ENCODE data around the gene HAO2.
"Not testable (repeated sequence)": the region's sequence is repeated elsewhere in the genome, so short reads cannot be mapped to it uniquely, and the experiment has no call there.

HAO2 gene

DNA sequence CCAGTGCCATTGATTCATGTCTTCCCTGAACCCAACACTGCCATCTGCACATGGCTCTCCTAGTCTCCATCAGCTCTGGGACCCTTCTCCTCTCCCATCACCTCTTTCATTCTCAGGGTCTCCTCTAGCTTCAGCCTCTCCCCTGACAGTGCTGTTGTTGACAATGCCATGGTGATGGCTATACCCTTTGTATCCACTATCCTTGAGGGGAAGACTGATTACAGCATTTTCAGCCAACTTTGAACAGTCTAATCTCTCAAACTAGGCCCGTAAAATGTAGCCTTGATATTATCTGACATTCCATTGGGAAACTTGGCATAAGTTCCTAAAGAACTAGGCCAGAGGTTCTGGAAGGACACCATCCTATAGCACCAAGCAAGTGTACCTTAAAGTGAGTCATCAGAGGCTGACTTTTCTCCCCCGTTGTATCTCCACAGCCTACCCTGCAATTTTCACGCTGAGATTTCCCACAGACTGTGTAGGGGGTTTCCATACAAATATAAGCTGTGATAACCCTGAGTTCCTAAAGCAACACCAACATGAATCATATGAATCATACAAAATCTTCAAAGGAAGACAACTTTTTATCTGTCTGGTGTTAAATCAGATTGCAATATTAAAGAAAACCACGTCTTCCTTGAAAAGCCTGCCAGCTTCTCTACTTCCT lies 5.8 kb downstream of the HAO2 start:
- no peak for DNase-seq (ENCODE audit: low read depth, low spot score)
- no peak overlapping the region for H3K4me3 ChIP-seq (ENCODE audit: low read length)

DNA sequence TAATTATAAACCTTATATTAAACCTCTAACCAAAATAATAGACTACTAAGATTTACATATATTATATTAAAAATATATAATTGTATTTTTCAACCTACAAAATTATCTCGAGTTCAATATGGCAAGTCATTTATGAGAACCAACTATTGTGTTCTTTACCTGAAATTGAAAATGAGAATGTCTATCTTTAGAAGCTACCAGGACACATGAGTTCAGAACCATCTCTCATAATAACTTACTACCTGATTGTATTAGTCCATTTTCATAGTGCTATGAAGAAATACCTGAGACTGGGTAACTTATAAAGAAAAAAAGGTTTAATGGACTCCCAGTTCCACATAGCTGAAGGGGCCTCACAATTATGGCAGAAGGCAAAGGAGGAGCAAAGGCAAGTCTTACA lies 6.8 kb downstream of the HAO2 start:
- H3K4me3 ChIP-seq (ENCODE audit: low read length) = no peak overlapping the region
- DNase-seq (ENCODE audit: low read depth, low spot score) = no peak

DNA sequence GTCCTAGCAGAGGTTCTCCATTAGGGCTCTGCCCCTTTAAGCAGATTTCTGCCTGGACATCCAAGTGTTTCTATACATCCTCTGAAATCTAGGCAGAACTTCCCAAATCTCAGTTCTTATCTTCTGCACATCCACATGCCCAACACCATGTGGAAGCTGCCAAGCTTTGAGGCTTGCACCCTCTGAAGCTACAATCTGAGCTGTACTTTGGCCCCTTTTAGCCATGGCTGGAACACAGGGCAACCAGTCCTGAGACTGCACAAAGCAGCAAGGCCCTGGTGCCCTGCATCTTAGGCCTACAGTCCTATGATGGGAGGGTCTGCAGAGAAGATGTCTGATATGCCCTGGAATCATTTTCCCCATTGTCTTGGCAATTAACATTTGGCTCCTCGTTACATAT lies 8.0 kb downstream of the HAO2 start:
- H3K4me3 ChIP-seq (ENCODE audit: low read length) = no peak overlapping the region
- no peak for DNase-seq (ENCODE audit: low read depth, low spot score)

DNA sequence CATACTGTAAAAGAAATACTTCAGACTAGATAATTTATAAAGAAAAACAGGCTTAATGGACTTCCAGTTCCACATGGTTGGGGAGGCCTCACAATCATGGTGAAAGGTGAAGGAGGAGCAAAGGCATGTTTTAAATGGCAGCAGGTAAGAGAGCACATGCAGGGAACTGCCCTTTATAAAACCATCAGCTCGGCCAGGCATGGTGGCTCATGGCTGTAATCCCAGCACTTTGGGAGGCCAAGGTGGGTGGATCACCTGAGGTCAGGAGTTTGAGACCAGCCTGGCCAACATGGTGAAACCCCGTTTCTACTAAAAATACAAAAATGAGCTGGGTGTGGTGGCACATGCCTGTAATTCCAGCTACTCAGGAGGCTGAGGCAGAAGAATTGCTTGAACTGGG lies 9.0 kb downstream of the HAO2 start:
- H3K4me3 ChIP-seq (ENCODE audit: low read length); DNase-seq (ENCODE audit: low read depth, low spot score): not testable (repeated sequence)

DNA sequence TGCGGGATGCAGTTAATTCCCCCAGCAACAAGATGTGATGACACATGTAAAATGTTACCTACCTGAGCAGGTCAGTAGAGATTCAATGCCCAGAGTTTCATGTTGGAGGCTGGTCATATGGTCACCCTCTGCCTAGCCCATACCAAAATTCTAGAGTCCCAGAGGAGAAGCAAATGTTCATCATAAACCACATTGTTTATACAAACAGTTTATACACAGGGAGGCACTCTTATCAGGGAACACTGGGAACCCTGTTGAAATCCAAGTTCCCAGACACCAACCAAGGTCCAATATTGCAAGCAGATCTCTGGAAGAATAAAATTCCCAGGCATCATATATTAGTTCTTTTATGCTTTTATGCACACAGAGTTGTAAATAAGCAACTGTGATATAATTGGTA lies 10.5 kb downstream of the HAO2 start:
- no peak overlapping the region for H3K4me3 ChIP-seq (ENCODE audit: low read length)
- DNase-seq (ENCODE audit: low read depth, low spot score) = no peak

DNA sequence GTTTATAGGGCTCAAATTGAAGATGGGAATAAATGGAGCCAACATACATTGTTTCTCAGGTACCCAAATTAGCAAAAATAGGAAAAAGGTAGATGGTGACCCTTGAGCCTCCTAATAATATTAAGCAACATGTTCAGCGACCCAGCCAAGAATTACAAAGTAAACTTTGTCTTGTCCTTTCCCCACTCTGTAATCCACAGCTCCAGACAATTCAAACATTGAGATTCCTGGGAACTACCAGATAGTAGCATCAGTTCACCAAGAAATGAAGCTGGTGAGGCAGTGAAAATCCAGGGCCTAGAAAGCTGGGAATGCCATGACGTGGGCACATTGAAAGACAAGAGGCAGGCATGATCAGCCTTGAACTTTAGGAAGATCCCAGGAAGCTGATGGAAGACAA lies 11.7 kb downstream of the HAO2 start:
- H3K4me3 ChIP-seq (ENCODE audit: low read length) = no peak overlapping the region

DNA sequence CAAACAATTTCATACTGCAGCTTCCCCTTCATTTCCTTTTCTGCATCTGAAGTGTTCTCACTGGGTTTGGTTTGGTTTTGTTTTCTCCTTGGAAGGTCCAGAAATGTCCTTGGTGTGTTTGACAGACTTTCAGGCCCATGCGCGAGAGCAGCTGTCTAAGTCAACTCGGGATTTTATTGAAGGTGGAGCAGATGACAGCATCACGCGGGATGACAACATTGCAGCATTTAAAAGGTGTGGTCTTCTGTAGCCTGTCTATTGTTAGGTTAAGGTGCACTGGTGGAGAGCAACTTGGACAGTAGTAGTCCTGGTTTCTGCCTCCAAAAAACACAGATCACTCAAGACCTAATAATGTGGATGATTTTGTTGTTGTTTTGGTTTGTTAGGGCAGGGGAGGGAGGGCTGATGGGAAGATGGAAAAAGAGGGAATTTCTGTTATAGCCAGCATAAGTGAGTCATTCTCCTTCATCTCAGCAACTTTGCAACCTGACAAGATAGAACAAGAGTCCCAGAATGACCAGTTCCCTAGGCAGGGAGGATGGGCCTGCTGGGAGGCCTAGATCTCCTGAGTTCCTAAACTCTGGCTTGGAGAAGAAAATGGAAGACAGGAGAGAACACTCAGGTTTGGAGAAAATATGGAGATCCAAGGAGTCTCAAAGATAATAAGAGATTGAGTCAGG lies 12.5 kb downstream of the HAO2 start:
- H3K4me3 ChIP-seq (ENCODE audit: low read length) = no peak overlapping the region
- no peak for DNase-seq (ENCODE audit: low read depth, low spot score)

More for the DNA sequence above, 11.7 kb downstream of the HAO2 start:
- no peak for DNase-seq (ENCODE audit: low read depth, low spot score)

DNA sequence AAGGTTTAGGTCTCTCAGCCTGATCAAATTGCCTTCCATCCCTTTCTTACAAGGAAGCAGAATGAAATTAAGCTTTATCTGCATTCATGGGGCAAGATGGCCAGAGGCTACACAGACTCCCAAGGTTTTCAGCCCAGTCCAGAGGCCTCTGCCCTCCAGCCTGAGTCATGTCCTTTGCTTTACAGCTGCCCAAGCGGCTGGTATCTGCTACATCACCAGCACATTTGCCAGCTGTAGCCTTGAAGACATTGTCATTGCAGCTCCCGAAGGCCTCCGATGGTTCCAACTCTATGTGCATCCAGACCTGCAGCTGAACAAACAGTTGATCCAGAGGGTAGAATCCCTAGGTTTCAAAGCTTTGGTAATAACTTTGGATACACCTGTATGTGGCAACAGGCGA lies 16.0 kb downstream of the HAO2 start:
- DNase-seq (ENCODE audit: low read depth, low spot score) = no peak
- H3K4me3 ChIP-seq (ENCODE audit: low read length) = no peak overlapping the region

DNA sequence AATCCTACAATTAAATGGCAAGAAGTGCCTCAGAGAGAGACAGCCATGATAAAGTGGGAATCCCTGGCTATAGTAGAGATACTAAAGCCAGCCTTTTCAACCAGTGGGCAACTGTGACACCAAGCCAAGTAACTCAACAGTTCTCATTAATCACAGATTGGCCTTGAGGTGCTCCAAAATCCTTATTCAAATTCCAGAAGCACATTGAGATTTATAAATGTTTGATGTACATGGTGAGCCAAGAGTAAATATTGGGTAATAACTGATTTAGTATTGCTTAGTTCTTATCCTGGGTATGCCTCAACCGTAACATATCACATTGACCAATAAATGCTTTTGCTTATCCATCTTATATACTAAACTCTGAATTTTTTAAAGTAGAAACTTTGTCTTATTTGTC lies 17.1 kb downstream of the HAO2 start:
- no peak for DNase-seq (ENCODE audit: low read depth, low spot score)
- no peak overlapping the region for H3K4me3 ChIP-seq (ENCODE audit: low read length)

DNA sequence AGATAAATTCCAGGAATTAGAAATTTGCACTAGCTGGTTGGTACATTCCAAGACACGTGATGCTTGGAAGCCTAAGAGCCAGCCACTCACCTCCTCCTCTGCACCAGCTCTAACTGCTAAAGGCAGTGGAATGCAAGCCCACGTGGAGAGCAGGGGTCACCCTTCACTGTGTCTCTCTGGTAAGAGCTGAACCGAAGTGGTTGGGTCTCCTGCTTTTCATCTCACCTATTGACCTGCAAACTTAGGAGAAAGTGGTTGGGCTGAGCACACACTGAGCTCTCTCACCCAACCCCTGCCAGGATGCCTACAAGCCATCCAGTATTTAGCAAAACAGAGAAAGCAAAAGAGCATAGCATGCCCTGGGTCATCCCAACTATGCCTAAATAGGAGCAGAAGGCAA lies 19.3 kb downstream of the HAO2 start:
- DNase-seq (ENCODE audit: low read depth, low spot score) = no peak
- no peak overlapping the region for H3K4me3 ChIP-seq (ENCODE audit: low read length)

DNA sequence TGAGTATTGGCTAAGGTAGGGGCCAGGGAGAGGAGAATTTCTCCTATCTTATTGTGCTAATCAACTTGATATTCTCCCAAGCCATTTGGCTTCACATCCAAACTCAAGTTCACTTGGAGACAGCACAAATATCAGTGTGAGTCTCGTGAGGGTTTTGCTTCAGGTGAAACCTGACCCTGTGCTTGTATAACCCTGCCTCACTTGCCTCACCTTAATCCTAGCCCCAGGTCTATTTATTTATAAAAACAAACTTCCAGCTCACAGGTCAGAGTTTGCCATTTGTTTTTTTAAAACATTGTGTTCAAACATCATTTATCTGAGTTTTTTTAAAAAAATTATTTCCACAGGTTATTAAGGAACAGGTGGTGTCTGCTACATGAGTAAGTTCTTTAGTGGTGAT lies 19.9 kb downstream of the HAO2 start:
- H3K4me3 ChIP-seq (ENCODE audit: low read length) = no peak overlapping the region
- DNase-seq (ENCODE audit: low read depth, low spot score) = no peak

DNA sequence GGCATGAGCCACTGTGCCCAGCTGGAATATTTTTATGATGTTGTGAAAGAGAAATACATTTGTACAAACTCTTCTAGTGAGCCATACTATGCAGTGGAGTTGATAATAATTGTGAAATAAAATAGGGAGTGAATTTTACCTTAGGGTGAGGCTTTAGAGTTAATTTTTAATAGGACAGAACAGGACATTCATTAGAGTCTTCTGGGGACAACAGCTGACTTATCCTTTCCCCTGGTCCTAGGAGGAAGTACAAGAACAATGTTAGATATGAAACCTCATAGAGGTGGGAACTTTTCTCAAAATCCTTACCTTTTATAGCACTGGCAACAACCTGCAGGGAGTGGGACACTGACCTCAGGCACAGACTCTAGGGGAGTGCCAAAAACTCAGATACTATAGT lies 21.9 kb downstream of the HAO2 start:
- no peak for DNase-seq (ENCODE audit: low read depth, low spot score)
- H3K4me3 ChIP-seq (ENCODE audit: low read length) = no peak overlapping the region

DNA sequence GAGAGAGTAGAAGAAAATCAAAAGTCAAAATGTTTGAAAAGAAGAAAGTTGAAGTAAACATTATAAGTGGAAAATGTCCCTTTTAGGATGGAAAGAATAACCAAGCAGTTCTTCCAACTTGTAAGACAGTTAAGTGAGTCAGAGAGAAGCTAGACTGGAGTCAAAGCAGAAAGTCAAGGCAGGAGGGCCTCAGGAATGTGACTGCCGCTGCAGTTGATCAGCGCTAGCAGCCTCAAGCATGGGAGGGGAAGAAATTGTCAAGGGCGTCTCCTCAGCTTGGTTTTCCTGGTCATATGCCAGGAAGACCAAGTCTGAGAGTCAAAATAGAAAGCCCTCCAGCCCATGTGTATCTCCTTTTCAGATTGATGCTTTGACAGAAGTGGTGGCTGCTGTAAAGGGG lies 23.2 kb downstream of the HAO2 start:
- no peak for DNase-seq (ENCODE audit: low read depth, low spot score)

DNA sequence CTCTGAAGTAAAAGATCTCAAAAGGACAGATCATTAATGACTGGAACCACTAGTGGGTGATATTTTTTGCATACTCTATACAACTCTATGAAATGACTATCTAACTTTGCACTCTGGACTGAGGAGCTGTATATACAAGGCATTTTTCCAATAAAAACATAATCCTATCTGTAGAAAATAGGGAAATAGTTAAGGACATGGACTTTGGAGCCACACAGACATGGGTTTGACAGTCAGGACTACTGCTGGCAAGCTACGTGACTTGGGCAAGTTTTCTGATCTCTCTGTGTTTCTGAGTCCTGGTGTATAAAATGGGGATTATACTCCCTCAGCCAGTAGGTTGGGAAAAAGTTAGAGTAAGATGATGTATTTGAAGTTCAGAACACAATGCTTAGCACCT lies 25.5 kb downstream of the HAO2 start:
- no peak overlapping the region for H3K4me3 ChIP-seq (ENCODE audit: low read length)
- DNase-seq (ENCODE audit: low read depth, low spot score) = no peak

More for the DNA sequence above, 23.2 kb downstream of the HAO2 start:
- H3K4me3 ChIP-seq (ENCODE audit: low read length) = no peak overlapping the region

DNA sequence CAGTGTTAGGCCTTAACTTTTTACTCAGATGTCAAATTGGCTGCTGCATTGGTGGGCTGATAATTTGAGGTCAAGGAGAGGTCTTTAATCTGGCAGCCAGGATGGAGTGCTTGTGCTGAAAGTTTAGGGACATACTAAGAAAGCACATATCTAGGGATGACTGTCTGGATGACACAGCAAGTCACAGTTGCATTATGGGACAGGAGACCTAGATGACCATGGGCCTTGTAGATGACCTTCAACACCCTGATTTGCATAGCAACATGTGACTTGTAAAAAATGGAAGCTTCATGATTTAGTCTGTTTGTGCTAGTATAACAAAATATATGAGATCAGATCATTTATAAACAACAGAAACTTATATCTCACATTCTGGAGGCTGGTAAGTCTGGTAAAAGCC lies 28.4 kb downstream of the HAO2 start:
- DNase-seq (ENCODE audit: low read depth, low spot score) = no peak
- H3K4me3 ChIP-seq (ENCODE audit: low read length) = no peak overlapping the region

DNA sequence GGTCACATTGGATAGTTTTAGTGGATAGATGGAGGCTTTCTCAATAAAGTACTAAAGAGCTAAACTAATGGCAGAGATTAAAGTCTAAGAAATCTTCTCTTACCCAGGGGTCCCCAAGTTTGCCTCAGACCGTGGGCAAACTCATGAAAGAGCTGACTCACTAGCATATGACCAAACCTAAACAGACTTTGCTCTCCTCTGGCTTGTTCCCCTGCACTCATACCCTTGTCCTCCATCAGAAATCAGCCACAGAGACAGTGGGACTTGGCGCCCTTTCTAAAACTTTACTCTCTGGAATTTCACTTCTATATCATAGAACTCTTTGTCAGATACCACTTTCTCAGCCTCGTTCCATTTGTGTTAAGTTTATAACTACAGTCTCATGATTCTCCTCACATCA lies 29.4 kb downstream of the HAO2 start:
- DNase-seq (ENCODE audit: low read depth, low spot score) = no peak

DNA sequence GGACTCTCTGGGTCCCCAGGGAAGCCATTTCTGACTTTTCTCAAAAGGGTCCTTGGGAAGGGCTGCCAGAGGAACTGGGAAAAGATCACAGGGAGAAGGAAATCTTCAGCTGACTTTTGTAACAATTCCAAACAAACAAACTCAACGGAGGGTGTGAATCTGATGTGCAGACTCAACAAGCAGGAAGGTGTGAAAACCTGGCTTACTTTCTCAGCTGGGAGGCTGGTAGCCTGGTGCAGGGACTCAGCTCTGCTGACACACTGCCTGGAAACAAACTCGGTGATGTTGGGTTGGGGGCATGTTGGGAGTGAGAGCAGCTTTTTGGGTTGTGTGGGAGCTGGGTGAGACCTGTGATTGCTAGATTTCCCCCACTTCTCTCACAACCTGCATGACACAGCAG lies 36.2 kb downstream of the HAO2 start:
- DNase-seq (ENCODE audit: low read depth, low spot score) = no peak
- H3K4me3 ChIP-seq (ENCODE audit: low read length) = no peak overlapping the region

More for the DNA sequence above, 29.4 kb downstream of the HAO2 start:
- H3K4me3 ChIP-seq (ENCODE audit: low read length) = no peak overlapping the region

DNA sequence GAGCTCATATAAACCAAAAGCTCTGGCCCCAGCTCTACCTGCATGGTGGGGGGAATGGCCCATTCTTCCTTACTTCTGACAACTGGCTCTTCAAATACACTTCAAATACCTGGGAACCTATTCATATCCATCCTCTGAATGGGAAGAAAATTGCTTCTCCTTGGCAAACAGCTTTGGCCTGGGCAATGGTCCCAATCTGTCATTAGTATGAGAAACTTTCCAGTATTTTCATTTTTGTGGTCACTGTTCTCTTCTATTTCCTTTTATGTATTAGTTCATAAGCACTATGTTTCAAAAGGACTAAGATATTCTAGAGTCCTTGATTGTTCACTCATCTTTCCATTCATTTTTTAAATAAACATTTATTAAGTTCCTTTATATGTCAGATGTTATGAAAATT lies 41.1 kb downstream of the HAO2 start:
- H3K4me3 ChIP-seq (ENCODE audit: low read length) = no peak overlapping the region
- DNase-seq (ENCODE audit: low read depth, low spot score) = no peak

DNA sequence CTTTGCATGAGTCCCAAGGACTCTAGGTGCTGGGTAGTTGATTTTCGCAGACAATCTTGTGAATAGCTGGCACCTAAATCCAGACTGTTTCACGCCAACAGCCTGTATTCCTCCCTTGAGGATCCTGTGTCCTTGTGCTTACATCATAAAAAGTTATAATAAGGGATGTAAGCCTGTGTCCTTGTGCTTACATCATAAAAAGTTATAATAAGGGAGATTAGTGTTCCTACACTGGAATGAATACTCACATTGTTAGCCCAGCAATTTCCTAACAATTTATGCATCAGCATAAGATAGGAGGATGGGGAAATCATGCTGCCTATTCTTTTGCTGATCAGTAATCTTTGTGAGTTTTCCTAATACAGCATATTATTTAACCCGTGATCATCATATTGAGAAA lies 42.4 kb downstream of the HAO2 start:
- no peak for DNase-seq (ENCODE audit: low read depth, low spot score)
- H3K4me3 ChIP-seq (ENCODE audit: low read length) = no peak overlapping the region

DNA sequence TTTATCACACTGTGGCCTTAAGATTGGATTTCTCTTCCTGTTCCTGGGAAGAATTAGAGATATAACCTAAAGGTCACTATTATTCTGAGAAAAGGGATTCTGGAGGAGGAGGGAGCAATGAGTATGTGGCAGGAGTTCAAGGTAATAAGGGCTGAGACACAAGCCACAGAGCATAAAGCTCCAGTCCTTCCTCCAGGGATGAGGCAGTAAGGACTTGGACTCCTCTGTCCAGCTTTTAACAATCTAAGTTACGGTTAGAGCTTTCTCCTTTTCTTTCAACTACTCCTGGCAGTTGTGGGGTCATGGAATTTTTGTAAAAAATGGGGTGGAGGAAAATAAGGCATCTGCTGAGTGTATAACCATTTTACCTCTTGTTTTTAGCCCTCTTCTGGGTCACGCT lies 46.4 kb downstream of the HAO2 start, which contains the start of gene HSD3B2:
Gene HSD3B2 (plus strand): TSS at position 201 of the 400 bp plus-strand sequence. CDS start 270 bp downstream, outside the sequence.
- H3K4me3 ChIP-seq (ENCODE audit: low read length) = no peak within 1 kb of the TSS
- DNase-seq (ENCODE audit: low read depth, low spot score) = no peak

DNA sequence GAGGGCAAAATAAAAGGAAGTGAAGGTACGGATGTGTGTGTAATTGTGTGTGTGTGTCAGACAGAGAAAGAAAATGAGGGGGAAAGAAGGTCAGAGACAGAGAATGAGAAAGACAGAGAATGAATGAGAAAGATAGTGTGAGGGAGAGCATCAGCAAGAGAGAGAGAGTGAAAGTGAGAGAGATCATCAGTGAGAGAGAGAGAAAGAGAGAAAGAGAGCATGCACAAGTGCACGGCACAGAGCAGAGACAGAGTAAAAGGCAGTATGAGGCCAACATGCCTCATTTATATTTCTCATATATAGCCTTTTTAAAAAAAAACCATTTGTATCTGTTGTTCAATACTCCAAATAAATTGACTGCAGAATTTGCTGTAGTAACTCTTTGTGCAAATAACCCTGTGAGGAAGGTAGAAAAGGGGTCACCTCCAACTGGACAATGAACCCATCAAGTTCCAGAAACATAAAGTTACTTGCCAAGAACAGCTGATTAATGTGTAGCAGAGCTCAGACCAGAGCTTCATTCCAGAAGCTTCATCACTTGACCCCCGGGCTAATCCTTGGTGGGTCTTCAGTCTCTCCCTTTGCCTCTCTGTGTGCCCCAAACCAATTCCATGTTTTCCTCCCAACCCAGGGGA lies 47.5 kb downstream of the HAO2 start:
- H3K4me3 ChIP-seq (ENCODE audit: low read length) = no peak overlapping the region
- DNase-seq (ENCODE audit: low read depth, low spot score) = no peak

Data from Jurkat, Clone E6-1 (cell line).